ENCODE data around the gene CREBBP.

- TF ChIP-seq ETS1 (IDR thresholded peaks at IDR 0.05), result no peak
- TF ChIP-seq CTCF (conservative IDR thresholded peaks at IDR 0.05; ENCODE audit: low read depth in 2 of 2), result no peak
- TF ChIP-seq EZH2phosphoT487 (IDR thresholded peaks at IDR 0.05; ENCODE audit: unreplicated experiment), result no peak
- TF ChIP-seq POLR2AphosphoS5 (IDR thresholded peaks at IDR 0.05; ENCODE audit: low read depth), result no peak
- TF ChIP-seq JUNB (IDR thresholded peaks at IDR 0.05; ENCODE audit: unreplicated experiment), result no peak
- no peak for TF ChIP-seq CREB1 (CRISPR knock-in tag; IDR thresholded peaks at IDR 0.05; ENCODE audit: low read depth)
- no peak for TF ChIP-seq EZH2 (IDR thresholded peaks at IDR 0.05; ENCODE audit: low read depth, unreplicated experiment)
- no peak for TF ChIP-seq REST (IDR thresholded peaks at IDR 0.05; ENCODE audit: unreplicated experiment)
- TF ChIP-seq ZNF462 (CRISPR knock-in tag; IDR thresholded peaks at IDR 0.05), result no peak
- no peak for TF ChIP-seq ZNF114 (CRISPR knock-in tag; IDR thresholded peaks at IDR 0.05)
- TF ChIP-seq ZNF331 (CRISPR knock-in tag; IDR thresholded peaks at IDR 0.05; ENCODE audit: low read depth), result no peak
- no peak for TF ChIP-seq NANOG (IDR thresholded peaks at IDR 0.05; ENCODE audit: borderline replicate concordance)
- no peak for TF ChIP-seq STAT1 (IDR thresholded peaks at IDR 0.05; ENCODE audit: unreplicated experiment)
Observed at GRCh38 chr16:3839402-3840184, 40.9 kb downstream of the CREBBP start.
